OCI-LY1 (cell line): ENCODE measurements around the gene ZNF181.

Experiments
- CTCF ChIP-seq: fragments of 200-600 bp; sonication (generic), shearing (Covaris generic); IDR thresholded peaks from 2 replicates; pipeline ENCODE4 v1.5.1; 2017; ENCODE audit warnings: mild to moderate bottlenecking, antibody characterized with exemption, low read length, moderate library complexity, mixed read lengths
- EZH2 ChIP-seq: fragments of 200-600 bp; sonication (generic), shearing (Covaris generic); IDR thresholded peaks from 2 replicates; pipeline ENCODE4 v1.8.0; 2017; ENCODE audit warnings: borderline replicate concordance, mixed run types, mild to moderate bottlenecking, antibody characterized with exemption, low read length, moderate library complexity, mixed read lengths

- TF ChIP-seq CTCF (no peak), EZH2 (no peak)
These were observed 26.4 kb upstream of the ZNF181 start for GRCh38 chr19:34707661-34708060.
